ENCODE measurements around the gene ALK. TPM values are rescaled to one million over a fixed set of nuclear protein-coding genes. Genes with fewer than 3 reads are reported as not detected.

Gene ALK
- total and polyA plus RNA-seq, 7 donors: 0.31 to 2.9 (median 1.2) TPM; not detected in 1

DNA sequence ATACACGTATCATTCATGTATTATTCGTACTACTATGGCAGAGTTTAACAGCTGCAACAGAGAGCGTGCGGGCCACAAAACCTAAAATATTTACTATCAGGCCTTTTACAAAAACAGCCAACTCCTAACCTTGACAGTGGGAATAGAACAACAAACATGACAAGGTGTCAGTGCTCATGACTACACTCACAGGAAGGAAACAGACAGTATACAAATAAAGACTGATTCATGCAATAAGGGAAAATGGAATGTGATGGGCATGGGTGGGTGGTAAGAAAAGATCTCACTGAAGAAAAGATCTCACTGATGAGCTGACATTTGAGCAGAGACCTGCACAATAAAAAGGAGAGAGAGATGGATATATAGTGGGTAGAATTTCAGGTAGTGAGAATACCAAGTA, 347.8 kb downstream of the ALK start:
- Histone ChIP-seq H3K9me3 (no peaks in the 10 kb centered on the region), H3K36me3 (no peaks in the 10 kb centered on the region), H3K27me3 (no peaks in the 10 kb centered on the region), H3K4me1 (no peaks in the 10 kb centered on the region), H3K27ac (no peak overlapping the region), H3K4me3 (no peak overlapping the region)
- TF ChIP-seq POLR2AphosphoS5 (IDR thresholded peaks at IDR 0.05) (no peak), EP300 (IDR thresholded peaks at IDR 0.05) (no peak), POLR2A (IDR thresholded peaks at IDR 0.05) (no peak)
- TF ChIP-seq, protein P1, sequence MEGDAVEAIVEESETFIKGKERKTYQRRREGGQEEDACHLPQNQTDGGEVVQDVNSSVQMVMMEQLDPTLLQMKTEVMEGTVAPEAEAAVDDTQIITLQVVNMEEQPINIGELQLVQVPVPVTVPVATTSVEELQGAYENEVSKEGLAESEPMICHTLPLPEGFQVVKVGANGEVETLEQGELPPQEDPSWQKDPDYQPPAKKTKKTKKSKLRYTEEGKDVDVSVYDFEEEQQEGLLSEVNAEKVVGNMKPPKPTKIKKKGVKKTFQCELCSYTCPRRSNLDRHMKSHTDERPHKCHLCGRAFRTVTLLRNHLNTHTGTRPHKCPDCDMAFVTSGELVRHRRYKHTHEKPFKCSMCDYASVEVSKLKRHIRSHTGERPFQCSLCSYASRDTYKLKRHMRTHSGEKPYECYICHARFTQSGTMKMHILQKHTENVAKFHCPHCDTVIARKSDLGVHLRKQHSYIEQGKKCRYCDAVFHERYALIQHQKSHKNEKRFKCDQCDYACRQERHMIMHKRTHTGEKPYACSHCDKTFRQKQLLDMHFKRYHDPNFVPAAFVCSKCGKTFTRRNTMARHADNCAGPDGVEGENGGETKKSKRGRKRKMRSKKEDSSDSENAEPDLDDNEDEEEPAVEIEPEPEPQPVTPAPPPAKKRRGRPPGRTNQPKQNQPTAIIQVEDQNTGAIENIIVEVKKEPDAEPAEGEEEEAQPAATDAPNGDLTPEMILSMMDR (IDR thresholded peaks at IDR 0.05): no peak
- WGBS, 2 donors: 82 to 93% methylated on average over 4 of the region's 4 CpGs
- no peak for DNase-seq
- intact Hi-C loops (cut with DNase I): no loop called here

DNA sequence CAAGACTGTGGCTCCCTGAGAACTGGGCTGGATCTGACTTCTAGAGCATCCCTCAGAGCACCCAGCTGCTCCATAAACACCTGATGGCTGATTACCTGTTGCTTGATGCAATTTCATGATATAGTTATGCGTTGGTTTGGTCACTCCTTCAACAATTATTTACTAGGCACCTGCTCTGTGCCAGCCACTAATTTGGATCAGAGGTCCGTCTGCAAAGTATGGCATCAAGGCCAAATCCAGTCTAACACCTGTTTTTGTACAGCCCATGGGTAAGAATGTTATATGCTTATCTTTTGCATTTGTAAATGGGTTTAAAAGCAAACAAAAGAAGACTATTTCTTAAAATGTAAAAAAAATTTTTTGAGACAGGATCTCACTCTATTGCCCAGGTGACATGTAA, 348.2 kb downstream of the ALK start:
- intact Hi-C loops (cut with DNase I): no loop called here
- TF ChIP-seq POLR2AphosphoS5 (IDR thresholded peaks at IDR 0.05) (no peak), POLR2A (IDR thresholded peaks at IDR 0.05) (no peak), EP300 (IDR thresholded peaks at IDR 0.05) (no peak)
- TF ChIP-seq, protein P1 (IDR thresholded peaks at IDR 0.05): no peak
- Histone ChIP-seq H3K27ac (no peak overlapping the region), H3K4me1 (no peaks in the 10 kb centered on the region), H3K4me3 (no peak overlapping the region), H3K9me3 (no peaks in the 10 kb centered on the region), H3K36me3 (no peaks in the 10 kb centered on the region), H3K27me3 (no peaks in the 10 kb centered on the region)
- DNase-seq: no peak
- 21 to 65% methylated on average over 2 of the region's 2 CpGs for WGBS, 2 donors

DNA sequence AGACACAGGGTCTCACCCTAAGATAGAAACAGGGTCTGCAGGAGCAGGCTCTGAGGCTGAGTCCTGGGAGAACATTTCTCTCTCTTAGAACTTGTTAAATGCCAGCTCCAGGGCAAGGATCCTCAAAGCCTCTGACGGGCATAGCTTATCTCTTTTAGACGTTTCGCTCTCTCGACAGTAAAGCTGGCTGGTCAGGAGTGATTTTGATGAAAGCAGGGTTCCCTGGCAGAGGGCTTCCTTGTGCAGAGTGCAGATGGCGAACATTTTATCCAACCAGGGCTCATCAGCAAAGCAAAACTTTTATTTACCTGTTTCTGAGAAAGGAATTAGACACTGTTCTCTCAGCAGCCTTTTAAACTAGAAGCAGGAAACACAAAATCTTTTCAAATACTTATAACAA, 350.8 kb downstream of the ALK start:
- Histone ChIP-seq H3K4me3 (no peak overlapping the region), H3K27me3 (no peaks in the 10 kb centered on the region), H3K27ac (no peak overlapping the region), H3K36me3 (no peaks in the 10 kb centered on the region), H3K9me3 (no peaks in the 10 kb centered on the region), H3K4me1 (no peaks in the 10 kb centered on the region)
- 62 to 72% methylated on average over 5 of the region's 5 CpGs for WGBS, 2 donors
- no peak for DNase-seq
- intact Hi-C loops (cut with DNase I): no loop called here
- TF ChIP-seq POLR2AphosphoS5 (IDR thresholded peaks at IDR 0.05) (no peak), POLR2A (IDR thresholded peaks at IDR 0.05) (no peak), EP300 (IDR thresholded peaks at IDR 0.05) (no peak)
- TF ChIP-seq, protein P1 (IDR thresholded peaks at IDR 0.05): no peak

DNA sequence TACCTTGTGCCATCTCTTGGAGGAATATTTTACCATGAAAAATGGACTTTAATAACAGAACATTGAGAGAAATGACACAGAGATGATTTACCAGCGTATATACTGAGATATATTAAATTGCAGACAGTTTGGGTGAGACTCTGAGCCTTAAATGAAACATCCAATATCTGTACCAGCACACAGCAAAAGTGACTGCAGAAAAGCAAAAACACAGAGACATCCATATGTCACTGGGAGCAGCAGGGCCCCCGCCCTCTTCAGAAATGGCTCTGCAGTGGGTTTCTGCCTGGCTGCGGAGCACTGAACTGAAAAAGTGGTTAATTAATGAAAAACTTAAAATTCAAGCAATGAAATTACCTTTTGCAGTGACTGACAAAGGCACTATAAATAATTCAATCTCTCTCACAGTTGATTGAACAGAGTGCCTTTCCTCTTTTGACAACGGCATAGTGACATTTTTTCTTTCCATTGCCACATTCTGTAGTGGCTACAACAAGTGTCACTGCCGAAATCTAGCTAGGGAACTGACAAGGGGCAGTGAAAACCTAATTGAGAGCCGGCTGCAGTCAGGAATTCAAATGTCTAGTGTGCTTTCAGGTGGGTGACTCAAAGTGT, 353.4 kb downstream of the ALK start:
- TF ChIP-seq POLR2AphosphoS5 (IDR thresholded peaks at IDR 0.05): no peak
- TF ChIP-seq EP300 (IDR thresholded peaks at IDR 0.05): no peak
- TF ChIP-seq, protein P1 (IDR thresholded peaks at IDR 0.05): no peak
- no peak for TF ChIP-seq POLR2A (IDR thresholded peaks at IDR 0.05)
- H3K9me3 ChIP-seq: no peaks in the 10 kb centered on the region
- WGBS, 2 donors: 70 to 78% methylated on average over 6 of the region's 6 CpGs
- H3K4me3 ChIP-seq: no peak overlapping the region
- no peaks in the 10 kb centered on the region for H3K4me1 ChIP-seq
- H3K27ac ChIP-seq: no peak overlapping the region
- H3K27me3 ChIP-seq: no peaks in the 10 kb centered on the region
- no peak for DNase-seq
- no peaks in the 10 kb centered on the region for H3K36me3 ChIP-seq
- intact Hi-C loops (cut with DNase I): no loop called here

DNA sequence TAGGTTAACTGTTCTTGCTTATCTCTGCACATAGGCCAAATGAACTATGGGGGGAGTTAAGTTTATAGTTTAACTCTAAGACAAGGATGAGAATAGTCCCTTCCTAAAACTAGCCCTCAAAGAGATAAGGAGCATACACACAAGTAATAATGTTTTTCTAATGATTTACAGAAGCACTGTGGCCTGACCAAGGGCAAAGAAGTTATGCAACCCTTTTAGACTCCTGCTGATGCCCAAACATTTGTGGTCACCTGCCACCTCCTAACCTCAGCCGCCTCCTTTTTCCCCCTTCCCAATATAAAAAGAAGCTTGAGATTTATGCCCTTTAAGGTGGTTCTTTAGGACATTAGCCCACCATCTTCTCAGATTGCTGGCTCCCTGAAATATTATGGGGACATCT, 357.7 kb downstream of the ALK start:
- TF ChIP-seq POLR2AphosphoS5 (IDR thresholded peaks at IDR 0.05): no peak
- no peak for TF ChIP-seq EP300 (IDR thresholded peaks at IDR 0.05)
- no peak for TF ChIP-seq POLR2A (IDR thresholded peaks at IDR 0.05)
- TF ChIP-seq, protein P1 (IDR thresholded peaks at IDR 0.05): no peak
- Histone ChIP-seq H3K4me1 (no peaks in the 10 kb centered on the region), H3K4me3 (no peak overlapping the region), H3K27me3 (no peaks in the 10 kb centered on the region), H3K27ac (no peak overlapping the region), H3K36me3 (no peaks in the 10 kb centered on the region), H3K9me3 (no peaks in the 10 kb centered on the region)
- WGBS, 2 donors: 78 to 85% methylated on average over 1 of the region's 1 CpG
- no peak for DNase-seq
- intact Hi-C loops (cut with DNase I): no loop called here

Measured in sigmoid colon (tissue), 7 donors.